ENCODE data around the gene KANK2.

- TF ChIP-seq GATA2 (IDR thresholded peaks at IDR 0.05; ENCODE audit: low read depth, low read length) (no peak), GATA3 (IDR thresholded peaks at IDR 0.05; ENCODE audit: low read depth, low read length) (no peak)
These were observed 13.2 kb upstream of the KANK2 start for GRCh38 chr19:11210656-11210928.

Measured in SH-SY5Y (cell line).